GM10266 (cell line): ENCODE measurements around the gene CEP170B.

Source experiments
- DNase-seq: peaks from one replicate; pipeline ENCODE4 v3.0.0; 2012; ENCODE audit errors: extremely low spot score
- TF ChIP-seq, protein P1 (sequence below): IDR thresholded peaks from 2 replicates; pipeline ENCODE4 v1.5.1; 2012; ENCODE audit warnings: mild to moderate bottlenecking, low read depth; ENCODE audit not compliant: control insufficient read depth, insufficient read depth; ENCODE audit errors: missing control alignments

Gene CEP170B

DNA sequence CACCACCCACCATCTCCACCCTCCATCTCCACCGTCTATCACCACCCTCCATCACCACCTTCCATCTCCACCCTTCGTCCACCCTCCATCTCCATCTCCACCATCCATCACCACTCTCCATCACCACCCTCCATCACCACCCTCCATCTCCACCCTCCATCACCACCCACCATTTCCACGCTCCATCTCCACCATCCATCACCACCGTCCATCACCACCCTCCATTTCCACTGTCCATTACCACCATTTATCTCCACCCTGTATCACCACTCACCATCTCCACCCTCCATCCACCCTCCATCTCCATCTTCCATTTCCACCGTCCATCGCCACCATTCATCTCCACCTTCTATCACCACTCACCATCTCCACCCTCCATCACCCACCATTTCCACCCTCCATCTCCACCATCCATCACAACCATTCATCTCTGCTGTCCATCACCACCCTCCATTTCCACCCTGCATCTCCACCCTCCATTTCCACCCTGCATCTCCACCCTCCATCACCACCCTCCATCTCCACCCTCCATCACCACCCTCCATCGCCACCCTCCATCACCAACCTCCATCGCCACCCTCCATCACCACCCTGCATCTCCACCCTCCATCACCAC is 6.1 kb upstream of the CEP170B start:
- no peak for DNase-seq
- TF ChIP-seq, protein P1, sequence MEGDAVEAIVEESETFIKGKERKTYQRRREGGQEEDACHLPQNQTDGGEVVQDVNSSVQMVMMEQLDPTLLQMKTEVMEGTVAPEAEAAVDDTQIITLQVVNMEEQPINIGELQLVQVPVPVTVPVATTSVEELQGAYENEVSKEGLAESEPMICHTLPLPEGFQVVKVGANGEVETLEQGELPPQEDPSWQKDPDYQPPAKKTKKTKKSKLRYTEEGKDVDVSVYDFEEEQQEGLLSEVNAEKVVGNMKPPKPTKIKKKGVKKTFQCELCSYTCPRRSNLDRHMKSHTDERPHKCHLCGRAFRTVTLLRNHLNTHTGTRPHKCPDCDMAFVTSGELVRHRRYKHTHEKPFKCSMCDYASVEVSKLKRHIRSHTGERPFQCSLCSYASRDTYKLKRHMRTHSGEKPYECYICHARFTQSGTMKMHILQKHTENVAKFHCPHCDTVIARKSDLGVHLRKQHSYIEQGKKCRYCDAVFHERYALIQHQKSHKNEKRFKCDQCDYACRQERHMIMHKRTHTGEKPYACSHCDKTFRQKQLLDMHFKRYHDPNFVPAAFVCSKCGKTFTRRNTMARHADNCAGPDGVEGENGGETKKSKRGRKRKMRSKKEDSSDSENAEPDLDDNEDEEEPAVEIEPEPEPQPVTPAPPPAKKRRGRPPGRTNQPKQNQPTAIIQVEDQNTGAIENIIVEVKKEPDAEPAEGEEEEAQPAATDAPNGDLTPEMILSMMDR, result no peak

DNA sequence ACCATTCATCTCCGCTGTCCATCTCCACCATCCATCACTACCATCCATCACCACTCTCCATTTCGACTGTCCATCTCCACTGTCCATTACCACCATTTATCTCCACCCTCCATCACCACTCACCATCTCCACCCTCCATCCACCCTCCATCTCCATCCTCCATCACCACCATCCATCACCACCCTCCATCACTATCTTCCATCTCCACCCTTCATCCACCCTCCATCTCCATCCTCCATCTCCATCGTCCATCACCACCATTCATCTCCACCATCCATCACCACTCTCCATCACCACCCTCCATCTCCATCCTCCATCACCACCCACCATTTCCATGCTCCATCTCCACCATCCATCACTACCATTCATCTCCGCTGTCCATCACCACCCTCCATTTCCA is 5.2 kb upstream of the CEP170B start:
- no peak for DNase-seq
- TF ChIP-seq, protein P1, result no peak

DNA sequence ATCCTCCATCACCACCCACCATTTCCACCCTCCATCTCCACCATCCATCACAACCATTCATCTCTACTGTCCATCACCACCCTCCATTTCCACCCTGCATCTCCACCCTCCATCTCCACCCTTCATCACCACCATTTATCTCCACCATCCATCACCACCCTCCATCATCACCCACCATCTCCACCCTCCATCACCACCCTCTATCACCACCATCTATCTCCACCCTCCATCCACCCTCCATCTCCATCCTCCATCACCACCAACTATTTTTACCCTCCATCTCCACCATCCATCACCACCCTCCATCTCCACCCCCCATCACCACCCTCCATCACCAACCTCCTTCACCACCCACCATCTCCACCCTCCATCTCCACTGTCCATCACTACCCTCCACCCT is 4.7 kb upstream of the CEP170B start:
- TF ChIP-seq, protein P1, result no peak
- no peak for DNase-seq

DNA sequence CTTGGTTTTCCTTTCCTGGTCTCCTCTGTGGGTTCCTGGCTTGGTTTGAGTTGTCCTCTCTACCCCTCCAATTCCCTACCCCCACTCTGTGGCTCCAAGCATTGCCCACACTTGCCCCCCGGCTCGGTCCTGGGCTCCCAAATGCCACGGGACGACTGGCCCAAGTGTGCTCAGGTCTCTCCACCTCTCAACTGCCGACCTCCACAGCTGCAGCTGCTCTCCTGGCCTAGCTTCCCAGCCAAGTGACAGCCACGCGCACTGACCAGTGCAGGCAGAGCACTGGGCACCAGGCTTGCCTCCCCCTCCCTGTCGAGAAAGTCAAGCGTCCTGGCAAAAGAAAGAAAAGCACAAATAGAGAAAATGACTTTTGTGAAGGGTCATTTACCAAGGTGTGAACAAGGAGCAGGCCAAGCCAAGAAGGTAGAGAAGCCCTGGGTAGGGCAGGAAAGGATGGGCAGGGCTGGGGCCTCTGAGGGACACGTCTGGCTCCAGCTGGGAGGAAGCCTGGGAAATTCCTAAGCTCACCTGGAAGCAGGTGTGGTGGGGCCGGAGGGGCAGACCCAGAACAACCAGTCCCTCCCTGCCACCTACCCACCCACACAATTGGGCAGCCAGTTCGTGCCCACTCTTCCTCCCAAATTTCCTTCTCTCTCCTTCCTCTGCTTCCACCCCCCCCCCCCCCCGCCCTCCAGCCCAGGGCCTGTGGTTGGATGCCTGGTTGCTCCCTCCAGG is 1.8 kb upstream of the CEP170B start:
- DNase-seq, result no peak
- TF ChIP-seq, protein P1, result no peak

DNA sequence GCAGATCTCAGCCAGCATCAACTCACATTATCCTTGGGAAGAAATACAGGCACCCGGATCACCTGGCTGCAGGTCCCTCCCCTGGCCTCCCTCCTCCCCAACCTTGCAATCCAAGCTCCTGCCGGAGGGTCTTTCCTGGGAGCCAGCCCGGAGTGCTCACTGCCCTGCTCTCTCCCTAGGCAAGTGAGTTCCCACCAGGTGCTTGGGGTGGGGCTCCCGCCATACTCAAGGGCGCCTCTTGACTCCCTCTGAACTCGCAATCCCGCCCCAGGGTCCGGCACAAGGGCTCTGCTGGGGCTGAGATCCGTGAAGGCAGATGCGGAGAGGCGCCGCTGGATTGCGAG is 1.2 kb upstream of the CEP170B start:
- TF ChIP-seq, protein P1, result no peak
- DNase-seq, result no peak

DNA sequence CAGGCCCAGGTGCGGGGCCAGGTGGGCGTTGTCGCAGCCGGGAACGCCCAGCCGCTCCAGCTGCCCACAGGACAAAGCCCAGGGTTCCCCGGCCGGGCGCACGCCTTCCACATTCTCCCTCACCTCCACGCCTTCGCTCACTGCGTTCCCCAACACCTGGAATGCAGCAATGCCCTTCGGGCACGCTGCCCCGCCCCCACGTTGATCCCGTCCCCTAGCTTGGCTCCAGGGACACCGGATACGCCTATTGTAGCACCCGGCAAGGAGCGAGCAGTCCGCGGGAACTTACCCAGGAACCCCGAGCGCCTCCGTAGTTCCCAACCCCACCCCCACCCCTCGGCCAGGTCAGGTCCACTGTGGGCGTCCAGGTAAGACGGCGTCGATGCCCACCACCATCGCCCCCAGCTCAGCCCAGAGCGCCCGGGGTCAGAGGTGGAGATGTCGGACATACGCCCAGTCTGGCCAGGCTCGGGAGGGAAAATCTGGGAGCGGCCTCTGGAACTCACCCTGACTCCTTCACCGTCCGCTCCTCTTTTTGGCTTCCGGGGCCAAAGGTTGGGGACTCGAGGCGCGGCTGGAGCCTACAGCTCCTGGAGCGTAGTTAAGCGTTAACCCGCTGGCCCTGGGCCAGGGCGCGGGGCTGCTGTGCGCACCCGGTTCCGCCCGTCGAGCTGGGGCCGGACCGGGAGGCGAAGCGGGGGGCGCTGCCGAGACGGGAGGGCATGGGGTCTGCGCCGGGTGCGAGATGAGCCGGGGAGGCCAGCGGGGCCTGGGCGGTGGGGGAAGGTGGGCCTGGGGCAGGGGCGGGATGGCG is 594 bp upstream of the CEP170B start:
- TF ChIP-seq, protein P1, result no peak
- DNase-seq, result no peak
